AG09309 (cell line): Measurements from ENCODE around the gene PGGT1B.

Experiments
- DNase-seq: peaks from one replicate; pipeline ENCODE4 v3.0.0-alpha.2; 2010; ENCODE audit warnings: low read depth
- H3K4me3 ChIP-seq: 2 replicates; pipeline ENCODE4 v1.5.1; 2011; ENCODE audit warnings: mild to moderate bottlenecking, low read depth, low read length, moderate library complexity; ENCODE audit not compliant: control insufficient read depth
- CTCF ChIP-seq: IDR thresholded peaks from 2 replicates; pipeline ENCODE4 v1.5.1; 2011; ENCODE audit warnings: mild to moderate bottlenecking, low read depth, low read length, inconsistent platforms; ENCODE audit not compliant: insufficient read depth, control insufficient read depth; ENCODE audit errors: missing control alignments

PGGT1B gene

GRCh38 chr5:115191474-115192031 is 71.1 kb downstream of the PGGT1B start:
- no peak for TF ChIP-seq CTCF
- DNase-seq, result no peak
- H3K4me3 ChIP-seq, result no peak overlapping the region

- no peak for TF ChIP-seq CTCF
- DNase-seq, result no peak
- no peak overlapping the region for H3K4me3 ChIP-seq
Measured at GRCh38 chr5:115190388-115190787, 72.3 kb downstream of the PGGT1B start.

GRCh38 chr5:115189866-115190265 is 72.8 kb downstream of the PGGT1B start:
- no peak overlapping the region for H3K4me3 ChIP-seq

GRCh38 chr5:115186794-115187193 is 75.9 kb downstream of the PGGT1B start:
- no peak overlapping the region for H3K4me3 ChIP-seq
- DNase-seq, result no peak
- TF ChIP-seq CTCF, result no peak

More at GRCh38 chr5:115189866-115190265, 72.8 kb downstream of the PGGT1B start:
- TF ChIP-seq CTCF, result no peak
- no peak for DNase-seq

- H3K4me3 ChIP-seq, result no peak overlapping the region
- no peak for TF ChIP-seq CTCF
- DNase-seq, result no peak
Measured at GRCh38 chr5:115184770-115185169, 77.9 kb downstream of the PGGT1B start.

- DNase-seq, result no peak
- no peak overlapping the region for H3K4me3 ChIP-seq
- TF ChIP-seq CTCF, result no peak
Measured at GRCh38 chr5:115181757-115182156, 80.9 kb downstream of the PGGT1B start.
